Neural progenitor cell (in vitro differentiated cells): Measurements from ENCODE around the gene DLG2. TPM values are rescaled to one million over a fixed set of nuclear protein-coding genes. Genes with fewer than 3 reads are reported as not detected.

Experiments
- DNase-seq: peaks from one replicate; pipeline ENCODE4 v3.0.0-alpha.2; 2016; ENCODE audit warnings: low spot score
- H2AFZ ChIP-seq: fragments of 200-600 bp; sonication (generic); replicated peaks from 2 replicates; pipeline ENCODE4 v1.6.1; 2016; ENCODE audit warnings: antibody characterized with exemption
- H3F3A ChIP-seq: fragments of 200-600 bp; sonication (generic); 2 replicates; pipeline ENCODE4 v1.6.1; 2016; ENCODE audit warnings: antibody characterized with exemption, low read depth
- H3K27ac ChIP-seq: fragments of 200-600 bp; sonication (generic); 2 replicates; pipeline ENCODE4 v1.5.1; 2016; ENCODE audit warnings: mild to moderate bottlenecking
- H3K27me3 ChIP-seq: fragments of 200-600 bp; sonication (generic); 2 replicates; pipeline ENCODE4 v1.6.1; 2016; ENCODE audit warnings: mild to moderate bottlenecking, moderate library complexity
- H3K36me3 ChIP-seq: fragments of 200-600 bp; sonication (generic); 2 replicates; pipeline ENCODE4 v1.5.1; 2016
- H3K4me1 ChIP-seq: fragments of 200-600 bp; sonication (generic); 2 replicates; pipeline ENCODE4 v1.6.1; 2016; ENCODE audit warnings: mixed run types
- H3K4me2 ChIP-seq: fragments of 200-600 bp; sonication (generic); 2 replicates; pipeline ENCODE4 v1.6.1; 2016
- H3K4me3 ChIP-seq: fragments of 200-600 bp; sonication (generic); 2 replicates; pipeline ENCODE4 v1.5.1; 2016
- H3K79me2 ChIP-seq: fragments of 200-600 bp; sonication (generic); 2 replicates; pipeline ENCODE4 v1.6.1; 2016; ENCODE audit warnings: low read depth
- H3K9ac ChIP-seq: fragments of 200-600 bp; sonication (generic); 2 replicates; pipeline ENCODE4 v1.6.1; 2016
- H3K9me3 ChIP-seq: fragments of 200-600 bp; sonication (generic); 2 replicates; pipeline ENCODE4 v1.5.1; 2016; ENCODE audit warnings: low read depth
- H4K20me1 ChIP-seq: fragments of 200-600 bp; sonication (generic); 2 replicates; pipeline ENCODE4 v1.6.1; 2016; ENCODE audit warnings: low read depth
- H3K27ac Mint-ChIP-seq: 3 replicates; pipeline ENCODE4 v1.8.0; 2021; ENCODE audit warnings: mixed read lengths
- H3K27me3 Mint-ChIP-seq: 2 replicates; pipeline ENCODE4 v1.8.0; 2022; ENCODE audit warnings: low read depth, mild to moderate bottlenecking, inconsistent platforms, moderate library complexity, mixed read lengths; ENCODE audit not compliant: insufficient read depth
- H3K36me3 Mint-ChIP-seq: 3 replicates; pipeline ENCODE4 v1.8.0; 2021; ENCODE audit warnings: mixed read lengths
- H3K4me1 Mint-ChIP-seq: 3 replicates; pipeline ENCODE4 v1.8.0; 2021; ENCODE audit warnings: mixed read lengths
- H3K4me3 Mint-ChIP-seq: 3 replicates; pipeline ENCODE4 v1.8.0; 2021; ENCODE audit warnings: mild to moderate bottlenecking, moderate library complexity, mixed read lengths
- H3K9me3 Mint-ChIP-seq: 3 replicates; pipeline ENCODE4 v1.8.0; 2020; ENCODE audit warnings: mixed read lengths
- EZH2 ChIP-seq: fragments of 200-600 bp; sonication (generic); IDR thresholded peaks from 2 replicates; pipeline ENCODE4 v1.6.1; 2017; ENCODE audit warnings: antibody characterized with exemption, mild to moderate bottlenecking, moderate library complexity
- EZH2phosphoT487 ChIP-seq: fragments of 200-600 bp; sonication (generic); IDR thresholded peaks from 2 replicates; pipeline ENCODE4 v1.6.1; 2017; ENCODE audit warnings: antibody characterized with exemption
- total RNA-seq: library from RNA; depleted of rRNA; stranded (reverse); fragments of >200 nt; gene quantifications from 2 replicates; pipeline ENCODE4 v1.2.3, GENCODE V29; 2015; ENCODE audit warnings: low replicate concordance
- TF ChIP-seq, protein P1 (sequence below): fragments of 200-600 bp; sonication (generic); IDR thresholded peaks from 2 replicates; pipeline ENCODE4 v1.5.1; 2017; ENCODE audit warnings: antibody characterized with exemption, mild to moderate bottlenecking

DLG2 gene
- total RNA-seq, 1 donor from 2014 or later: 7.5 TPM

- Histone ChIP-seq H3K27me3 (no peaks in the 10 kb centered on the region), H3K9me3 (no peaks in the 10 kb centered on the region)
These were observed 1689.0 kb downstream of the DLG2 start for GRCh38 chr11:83938148-83938547.

DNA sequence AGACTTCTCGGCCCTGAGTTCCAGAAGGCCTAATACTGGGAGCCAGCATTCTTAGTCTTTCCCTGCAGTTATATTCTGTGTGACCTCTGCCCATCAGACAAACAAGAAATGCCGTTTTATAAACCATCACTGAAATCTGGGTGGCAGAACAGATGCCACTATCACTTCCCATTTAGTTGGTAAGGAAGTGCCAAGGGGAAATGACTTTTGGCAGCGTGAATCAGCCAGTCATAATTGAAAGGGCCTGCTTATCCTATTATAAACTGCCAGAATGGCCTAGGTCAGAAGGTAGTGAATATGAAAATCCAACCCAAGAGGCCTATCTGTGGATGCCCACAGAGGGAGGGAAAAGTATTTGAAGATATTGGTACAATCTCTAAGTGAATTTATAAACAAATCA is 1694.1 kb downstream of the DLG2 start:
- H3K4me2 ChIP-seq: no peak overlapping the region
- H3K36me3 ChIP-seq: no peaks in the 10 kb centered on the region
- no peaks in the 10 kb centered on the region for H4K20me1 ChIP-seq
- no peaks in the 10 kb centered on the region for H3F3A ChIP-seq
- no peak overlapping the region for H3K4me3 ChIP-seq
- Mint-ChIP-seq H3K4me3 (no peak overlapping the region), H3K27me3 (peaks cover 2% of the 10 kb centered on the region), H3K36me3 (no peaks in the 10 kb centered on the region), H3K9me3 (no peaks in the 10 kb centered on the region), H3K4me1 (no peaks in the 10 kb centered on the region), H3K27ac (no peak overlapping the region)
- no peaks in the 10 kb centered on the region for H3K4me1 ChIP-seq
- TF ChIP-seq, protein P1, sequence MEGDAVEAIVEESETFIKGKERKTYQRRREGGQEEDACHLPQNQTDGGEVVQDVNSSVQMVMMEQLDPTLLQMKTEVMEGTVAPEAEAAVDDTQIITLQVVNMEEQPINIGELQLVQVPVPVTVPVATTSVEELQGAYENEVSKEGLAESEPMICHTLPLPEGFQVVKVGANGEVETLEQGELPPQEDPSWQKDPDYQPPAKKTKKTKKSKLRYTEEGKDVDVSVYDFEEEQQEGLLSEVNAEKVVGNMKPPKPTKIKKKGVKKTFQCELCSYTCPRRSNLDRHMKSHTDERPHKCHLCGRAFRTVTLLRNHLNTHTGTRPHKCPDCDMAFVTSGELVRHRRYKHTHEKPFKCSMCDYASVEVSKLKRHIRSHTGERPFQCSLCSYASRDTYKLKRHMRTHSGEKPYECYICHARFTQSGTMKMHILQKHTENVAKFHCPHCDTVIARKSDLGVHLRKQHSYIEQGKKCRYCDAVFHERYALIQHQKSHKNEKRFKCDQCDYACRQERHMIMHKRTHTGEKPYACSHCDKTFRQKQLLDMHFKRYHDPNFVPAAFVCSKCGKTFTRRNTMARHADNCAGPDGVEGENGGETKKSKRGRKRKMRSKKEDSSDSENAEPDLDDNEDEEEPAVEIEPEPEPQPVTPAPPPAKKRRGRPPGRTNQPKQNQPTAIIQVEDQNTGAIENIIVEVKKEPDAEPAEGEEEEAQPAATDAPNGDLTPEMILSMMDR: no peak
- TF ChIP-seq EZH2phosphoT487 (no peak), EZH2 (no peak)
- no peaks in the 10 kb centered on the region for H3K27me3 ChIP-seq
- no peaks in the 10 kb centered on the region for H3K79me2 ChIP-seq
- H3K27ac ChIP-seq: no peak overlapping the region
- H2AFZ ChIP-seq: no peak overlapping the region
- no peak for DNase-seq
- no peak overlapping the region for H3K9ac ChIP-seq
- no peaks in the 10 kb centered on the region for H3K9me3 ChIP-seq

More at GRCh38 chr11:83938148-83938547, 1689.0 kb downstream of the DLG2 start:
- DNase-seq: no peak
- H4K20me1 ChIP-seq: no peaks in the 10 kb centered on the region
- no peaks in the 10 kb centered on the region for H3K79me2 ChIP-seq
- Mint-ChIP-seq H3K27me3 (peaks cover 5% of the 10 kb centered on the region), H3K27ac (no peak overlapping the region), H3K4me3 (no peak overlapping the region), H3K9me3 (no peaks in the 10 kb centered on the region), H3K4me1 (no peaks in the 10 kb centered on the region), H3K36me3 (no peaks in the 10 kb centered on the region)
- no peak overlapping the region for H3K4me2 ChIP-seq
- no peak overlapping the region for H3K9ac ChIP-seq
- TF ChIP-seq, protein P1: no peak
- TF ChIP-seq EZH2 (no peak), EZH2phosphoT487 (no peak)
- no peaks in the 10 kb centered on the region for H3K4me1 ChIP-seq
- no peak overlapping the region for H3K4me3 ChIP-seq
- no peak overlapping the region for H3K27ac ChIP-seq
- H3K36me3 ChIP-seq: no peaks in the 10 kb centered on the region
- no peak overlapping the region for H2AFZ ChIP-seq
- H3F3A ChIP-seq: no peaks in the 10 kb centered on the region

DNA sequence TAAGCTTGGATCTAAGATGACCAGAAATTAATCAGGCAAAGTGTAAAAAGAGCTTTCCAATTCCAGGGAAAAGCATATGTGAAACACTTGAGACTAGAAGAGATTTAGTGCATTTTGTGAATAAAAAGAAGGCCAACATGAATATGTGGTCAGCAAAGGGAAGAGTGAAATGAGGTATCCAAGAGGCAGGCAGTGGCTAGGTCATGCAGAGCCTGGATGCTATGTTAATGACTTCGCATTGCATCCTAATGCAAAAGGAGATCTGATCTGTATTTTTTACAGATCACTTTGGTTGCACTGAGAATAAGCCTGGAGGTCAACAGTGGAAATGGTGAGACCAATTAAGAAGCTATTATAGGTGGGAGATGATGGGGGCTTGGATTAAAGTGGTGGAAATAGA is 1699.7 kb downstream of the DLG2 start:
- Mint-ChIP-seq H3K4me1 (no peaks in the 10 kb centered on the region), H3K9me3 (no peaks in the 10 kb centered on the region), H3K4me3 (no peak overlapping the region), H3K27ac (no peak overlapping the region), H3K27me3 (peaks cover 2% of the 10 kb centered on the region), H3K36me3 (no peaks in the 10 kb centered on the region)
- Histone ChIP-seq H3K79me2 (no peaks in the 10 kb centered on the region), H4K20me1 (no peaks in the 10 kb centered on the region), H3F3A (no peaks in the 10 kb centered on the region), H3K4me2 (no peak overlapping the region), H3K27ac (no peak overlapping the region), H3K4me1 (no peaks in the 10 kb centered on the region), H3K9ac (no peak overlapping the region), H3K27me3 (no peaks in the 10 kb centered on the region), H3K9me3 (no peaks in the 10 kb centered on the region), H2AFZ (no peak overlapping the region), H3K4me3 (no peak overlapping the region), H3K36me3 (no peaks in the 10 kb centered on the region)
- DNase-seq: no peak
- TF ChIP-seq EZH2 (no peak), EZH2phosphoT487 (no peak)
- TF ChIP-seq, protein P1: no peak
